Tracheal epithelial cell (primary cell): ENCODE measurements around the gene TMEM127. TPM values are rescaled to one million over a fixed set of nuclear protein-coding genes. Genes with fewer than 3 reads are reported as not detected.

Experiments used
- total RNA-seq: library from RNA; depleted of rRNA; stranded (reverse); fragments of >200 nt; gene quantifications from 2 replicates; pipeline ENCODE4 v1.2.1, GENCODE V29; 2014

Gene TMEM127
- 15.6 and 18.3 TPM in 2 replicates for total RNA-seq

GRCh38 chr2:96265840-96266679 lies at the start of gene TMEM127, which contains the start of gene CIAO1:
TMEM127 (minus strand) TSS chr2:96265997; CDS start chr2:96265381, 616 bp downstream.
CIAO1 (plus strand) TSS chr2:96266225; CDS start chr2:96266351, 126 bp downstream.

DNA sequence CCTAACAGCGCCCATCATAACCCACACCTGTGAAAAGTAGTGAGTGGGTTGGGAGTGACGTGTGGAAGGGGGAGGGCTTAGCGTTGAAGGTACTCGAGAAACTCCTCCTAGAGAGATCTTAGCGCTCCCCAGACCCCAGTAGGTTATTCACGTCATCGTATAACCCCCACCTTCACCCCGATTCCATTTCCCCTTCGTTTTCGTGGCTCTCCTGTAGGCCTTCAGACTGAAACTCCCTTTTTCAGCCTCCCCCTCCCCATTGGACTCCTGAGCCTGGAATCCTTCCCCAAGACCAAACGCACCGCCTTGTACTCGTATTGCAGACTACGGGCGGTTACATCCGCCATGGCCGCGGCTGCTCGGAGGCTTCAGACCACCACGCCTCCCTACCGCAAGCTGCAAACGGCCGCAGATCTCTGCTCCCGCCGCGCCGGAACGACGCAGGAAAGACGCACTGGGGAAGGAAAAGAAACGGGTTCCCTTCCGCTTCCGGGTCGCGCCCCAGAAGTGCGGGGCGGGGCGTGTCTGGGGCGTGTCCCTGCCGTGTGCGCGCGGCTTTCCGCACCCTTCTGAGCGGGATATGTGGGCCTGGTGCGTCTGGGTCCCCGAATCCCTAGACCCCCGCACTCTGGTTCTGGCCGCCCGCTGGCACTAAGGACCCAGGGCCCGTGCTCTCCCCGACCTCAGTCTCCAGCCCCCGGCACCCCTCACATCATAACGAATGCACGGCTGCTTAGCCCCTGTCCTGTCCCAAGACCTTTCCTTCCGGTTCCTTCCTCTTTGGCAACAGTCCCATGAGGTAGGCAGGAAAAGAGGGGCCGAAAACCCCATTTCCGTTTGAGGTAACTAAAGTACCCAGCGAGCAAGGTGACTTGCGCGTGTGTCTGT lies 39.5 kb upstream of the TMEM127 start, which contains the start of gene SNRNP200:
Gene SNRNP200, minus strand, starts transcription at position 456 of the 888 bp plus-strand sequence. Its CDS starts 109 bp downstream, at position 347.

GRCh38 chr2:96208143-96209010 lies 57.4 kb downstream of the TMEM127 start, which contains the start of gene STARD7:
STARD7 (minus strand) TSS chr2:96208827; CDS start chr2:96208434, 393 bp downstream.

Other genes with a start within 250 kb of the TMEM127 start
- 1.5 and 4.8 TPM in 2 replicates for gene GPAT2, start 231.1 kb downstream of the TMEM127 start, total RNA-seq
- gene ADRA2B, start 149.4 kb downstream of the TMEM127 start, total RNA-seq, result not detected in 2 replicates
- not detected in 2 replicates for gene ASTL, start 127.5 kb downstream of the TMEM127 start, total RNA-seq
- gene DUSP2, start 120.6 kb downstream of the TMEM127 start, total RNA-seq, result 10.6 and 11.1 TPM in 2 replicates
- 109 and 150 TPM in 2 replicates for gene STARD7, start 57.2 kb downstream of the TMEM127 start, total RNA-seq
- gene CIAO1, start 228 bp upstream of the TMEM127 start, total RNA-seq, result 110 and 129 TPM in 2 replicates
- gene SNRNP200, start 39.5 kb upstream of the TMEM127 start, total RNA-seq, result 39.8 and 43.5 TPM in 2 replicates
- gene ITPRIPL1, start 59.3 kb upstream of the TMEM127 start, total RNA-seq, result 1.9 and 3.6 TPM in 2 replicates
- gene NCAPH, start 69.8 kb upstream of the TMEM127 start, total RNA-seq, result 1.1 and 1.7 TPM in 2 replicates
- 6.3 TPM in 1 of 2 replicates, not detected in the other for gene NEURL3, start 239.4 kb upstream of the TMEM127 start, total RNA-seq